22Rv1 (cell line): Measurements from ENCODE around the gene PRR29.

Experiments
- H3K27ac ChIP-seq: fragments of 450-650 bp; 2 replicates; pipeline ENCODE4 v1.5.1; 2017
- ZFX ChIP-seq: fragments of 450-650 bp; IDR thresholded peaks from 2 replicates; pipeline ENCODE4 v1.6.1; 2017; ENCODE audit warnings: antibody characterized with exemption, borderline replicate concordance
- TF ChIP-seq, protein P1 (sequence below): fragments of 450-650 bp; IDR thresholded peaks from 2 replicates; pipeline ENCODE4 v1.5.1; 2017; ENCODE audit warnings: mild to moderate bottlenecking

PRR29 gene

DNA sequence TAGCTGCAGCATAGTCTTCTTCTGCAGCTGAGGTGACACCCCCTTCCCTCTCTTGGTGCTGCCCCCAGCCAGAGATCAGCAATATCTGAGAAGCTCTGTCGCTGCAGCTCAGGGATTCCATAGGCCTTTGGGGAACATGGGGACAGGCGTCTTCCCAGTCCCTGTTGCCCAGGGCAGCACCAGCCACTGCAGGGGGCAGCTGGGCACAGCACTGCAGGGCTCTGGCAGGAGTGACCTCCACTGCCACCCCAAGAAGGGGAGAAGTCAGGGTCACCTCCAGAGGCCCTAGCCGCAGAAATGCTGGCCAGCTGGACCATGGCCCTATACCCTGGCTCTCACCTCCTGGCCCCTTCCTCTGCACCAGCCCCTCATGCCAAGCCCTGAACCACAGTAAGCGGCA lies 42.4 kb upstream of the PRR29 start:
- TF ChIP-seq, protein P1, sequence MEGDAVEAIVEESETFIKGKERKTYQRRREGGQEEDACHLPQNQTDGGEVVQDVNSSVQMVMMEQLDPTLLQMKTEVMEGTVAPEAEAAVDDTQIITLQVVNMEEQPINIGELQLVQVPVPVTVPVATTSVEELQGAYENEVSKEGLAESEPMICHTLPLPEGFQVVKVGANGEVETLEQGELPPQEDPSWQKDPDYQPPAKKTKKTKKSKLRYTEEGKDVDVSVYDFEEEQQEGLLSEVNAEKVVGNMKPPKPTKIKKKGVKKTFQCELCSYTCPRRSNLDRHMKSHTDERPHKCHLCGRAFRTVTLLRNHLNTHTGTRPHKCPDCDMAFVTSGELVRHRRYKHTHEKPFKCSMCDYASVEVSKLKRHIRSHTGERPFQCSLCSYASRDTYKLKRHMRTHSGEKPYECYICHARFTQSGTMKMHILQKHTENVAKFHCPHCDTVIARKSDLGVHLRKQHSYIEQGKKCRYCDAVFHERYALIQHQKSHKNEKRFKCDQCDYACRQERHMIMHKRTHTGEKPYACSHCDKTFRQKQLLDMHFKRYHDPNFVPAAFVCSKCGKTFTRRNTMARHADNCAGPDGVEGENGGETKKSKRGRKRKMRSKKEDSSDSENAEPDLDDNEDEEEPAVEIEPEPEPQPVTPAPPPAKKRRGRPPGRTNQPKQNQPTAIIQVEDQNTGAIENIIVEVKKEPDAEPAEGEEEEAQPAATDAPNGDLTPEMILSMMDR = no peak
- no peak for TF ChIP-seq ZFX
- no peak overlapping the region for H3K27ac ChIP-seq

DNA sequence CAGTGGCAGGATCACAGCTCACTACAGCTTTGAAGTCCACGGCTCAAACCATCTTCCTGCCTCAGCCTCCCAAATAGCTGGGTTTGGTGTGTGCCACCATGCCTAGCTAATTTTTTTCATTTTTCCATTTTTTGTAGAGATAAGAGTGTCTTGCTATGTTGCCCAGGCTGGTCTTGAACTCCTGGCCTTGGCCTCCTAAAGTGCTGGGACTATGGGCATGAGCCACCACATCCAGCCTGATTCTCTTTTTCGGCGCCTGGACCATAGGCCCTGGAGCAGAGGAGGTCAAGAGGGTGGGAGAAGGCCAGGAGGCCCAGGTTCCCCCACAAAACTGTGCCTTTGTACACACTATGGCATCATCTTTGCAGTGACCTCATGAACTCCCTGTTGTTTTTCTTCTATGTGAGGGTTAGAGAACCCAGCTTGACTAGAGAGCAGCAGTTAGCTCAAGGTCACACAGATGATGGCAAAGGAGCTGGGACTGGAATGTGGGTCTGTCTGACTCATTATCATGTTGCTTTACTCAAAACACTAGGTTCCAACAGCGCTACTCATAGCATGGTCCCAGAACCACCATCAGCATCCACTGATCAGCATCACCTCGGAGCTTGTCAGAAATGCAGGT lies 41.7 kb upstream of the PRR29 start:
- TF ChIP-seq, protein P1 = no peak
- no peak for TF ChIP-seq ZFX
- H3K27ac ChIP-seq = no peak overlapping the region

DNA sequence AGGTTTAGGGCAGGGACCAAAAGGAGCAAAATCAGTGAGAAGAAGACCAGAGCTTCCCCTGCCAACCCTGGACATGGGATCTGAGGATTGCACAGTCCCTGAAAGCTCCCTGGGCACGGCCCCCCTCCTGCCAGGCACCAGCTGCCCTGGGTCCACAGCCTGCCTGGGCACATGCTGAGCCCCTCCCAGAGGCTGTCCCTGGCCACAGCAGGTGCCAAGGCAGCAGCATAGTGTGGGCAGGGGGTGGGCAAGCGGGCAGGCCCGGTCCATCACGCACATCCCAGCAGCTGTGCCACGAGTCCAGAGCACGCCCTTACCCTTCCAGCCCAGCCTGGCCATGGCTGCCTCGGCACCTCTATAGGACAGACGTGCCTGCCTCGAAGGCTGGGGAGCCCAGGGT lies 38.1 kb upstream of the PRR29 start:
- TF ChIP-seq ZFX = no peak
- TF ChIP-seq, protein P1 = no peak
- H3K27ac ChIP-seq = no peak overlapping the region

DNA sequence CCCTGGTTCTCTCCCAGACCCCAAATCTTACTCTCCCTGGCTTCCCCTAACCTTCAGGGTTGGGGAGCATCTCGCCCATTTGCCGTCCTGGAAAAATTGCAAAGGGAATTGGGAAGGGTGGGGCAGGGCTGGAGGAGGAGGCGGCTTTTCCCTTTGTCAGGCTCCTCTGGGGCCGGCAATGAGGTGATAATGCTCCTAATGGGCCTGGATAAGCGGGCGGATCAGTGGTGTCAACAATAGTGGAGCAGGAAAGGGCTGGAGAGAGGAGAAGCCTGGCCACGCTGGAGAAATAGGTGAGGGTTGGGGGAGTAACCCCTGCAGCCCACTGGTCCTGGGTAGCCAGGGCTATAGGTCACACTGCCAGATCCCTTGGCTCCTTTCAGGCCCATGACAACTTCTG lies 37.7 kb upstream of the PRR29 start:
- no peak overlapping the region for H3K27ac ChIP-seq

DNA sequence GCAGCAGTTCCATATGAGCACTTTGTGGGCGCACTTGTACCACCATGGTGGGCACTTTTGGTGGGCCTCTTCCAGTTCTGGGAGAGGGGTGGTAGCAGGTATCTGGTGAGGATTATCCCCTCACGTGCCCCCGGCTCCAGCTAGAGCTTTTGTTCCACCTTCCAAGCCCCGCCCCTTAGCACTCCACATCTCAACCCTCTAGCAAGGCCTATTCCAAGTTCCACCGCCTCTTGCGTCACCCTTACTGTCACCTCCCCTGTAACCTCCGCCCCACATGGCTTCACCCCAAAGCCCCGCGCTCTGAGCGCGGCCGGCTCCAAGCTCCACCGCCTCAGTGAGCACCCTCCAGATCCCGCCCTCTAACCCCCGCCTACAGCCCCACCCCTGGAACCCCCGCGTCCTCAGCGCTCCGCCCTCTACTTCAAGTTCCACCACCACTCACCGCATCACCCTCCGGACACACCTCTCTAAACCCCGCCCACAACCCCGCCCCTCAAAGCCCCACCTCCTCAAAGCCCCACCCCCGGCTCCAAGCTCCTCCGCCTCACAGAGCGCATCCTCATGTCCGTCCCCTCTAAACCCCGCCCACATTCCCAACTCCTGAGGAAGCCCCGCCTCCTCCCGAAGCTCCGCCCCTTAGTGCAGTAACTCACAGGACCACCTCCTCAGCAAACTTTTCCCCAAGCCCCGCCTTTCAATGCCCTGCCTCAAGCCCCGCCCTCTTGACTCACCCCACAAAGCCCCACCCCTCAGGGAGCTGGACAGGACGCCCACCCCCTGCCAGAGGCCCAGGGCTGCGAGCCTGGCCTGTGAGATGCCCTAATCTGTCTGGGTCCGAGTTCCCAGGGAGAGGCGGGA lies 36.6 kb upstream of the PRR29 start:
- no peak overlapping the region for H3K27ac ChIP-seq
- TF ChIP-seq, protein P1 = no peak

More for the DNA sequence above, 37.7 kb upstream of the PRR29 start:
- no peak for TF ChIP-seq ZFX
- TF ChIP-seq, protein P1 = no peak

DNA sequence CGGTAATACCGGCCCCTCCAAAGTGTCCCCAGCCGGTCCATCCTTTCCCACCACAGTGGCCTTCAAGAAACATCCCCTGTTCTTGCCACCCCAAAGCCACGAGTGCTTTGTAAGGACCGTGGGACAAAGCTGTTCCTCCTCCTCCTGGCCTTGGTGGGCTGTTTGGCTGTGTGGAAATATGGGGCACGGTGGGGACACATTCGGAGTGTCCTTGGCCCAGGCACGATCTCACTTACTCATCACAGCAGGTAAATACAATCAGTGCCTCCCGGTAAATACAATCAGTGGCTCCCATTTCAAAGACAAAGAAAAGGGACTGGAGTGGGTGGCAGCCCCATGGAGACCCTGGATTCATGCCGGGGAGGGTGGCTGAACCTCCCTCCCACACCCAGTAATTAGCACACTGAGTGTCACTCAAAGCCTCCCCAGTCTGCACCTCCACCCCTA lies 35.8 kb upstream of the PRR29 start:
- H3K27ac ChIP-seq = no peak overlapping the region
- TF ChIP-seq, protein P1 = no peak
- TF ChIP-seq ZFX = no peak

DNA sequence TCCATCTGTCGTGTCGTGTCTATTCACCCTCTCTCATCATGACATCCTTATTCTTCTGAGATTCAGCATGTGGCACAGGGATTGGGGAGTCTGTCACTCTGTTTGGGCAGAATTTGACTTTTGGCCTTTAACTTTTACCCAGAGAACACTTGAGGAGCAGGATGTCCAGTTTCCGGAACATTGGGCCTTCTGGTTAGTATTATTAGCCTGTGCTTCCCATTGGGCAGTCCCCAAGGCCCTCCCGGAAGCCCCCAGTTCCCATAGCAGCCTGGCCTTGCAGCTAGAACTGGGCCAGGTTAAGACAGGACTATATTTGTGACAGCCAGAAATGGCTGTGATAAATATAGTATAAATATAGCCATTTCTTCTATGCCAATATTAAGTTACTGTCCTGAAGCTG lies 35.0 kb upstream of the PRR29 start:
- H3K27ac ChIP-seq = no peak overlapping the region
- TF ChIP-seq, protein P1 = no peak
- TF ChIP-seq ZFX = no peak
